Coronary artery (tissue), 2 donors: ENCODE data around the gene CCNG1.
"Not testable (repeated sequence)": the region's sequence is repeated elsewhere in the genome, so short reads cannot be mapped to it uniquely, and the experiment has no call there.

ENCODE experiments used
- DNase-seq: peaks from one replicate; pipeline ENCODE4 v3.0.0-alpha.2; 2017; ENCODE audit warnings: low spot score
- H3K27ac ChIP-seq, 2 donors: fragments of 200-600 bp; sonication (generic); one replicate each; pipeline ENCODE4 v1.5.1; 2016 to 2019
- H3K4me3 ChIP-seq: fragments of 200-600 bp; sonication (generic); 2 replicates; pipeline ENCODE4 v1.5.1; 2016; ENCODE audit warnings: mild to moderate bottlenecking, moderate library complexity
- TF ChIP-seq, protein P1 (sequence below): fragments of 200-600 bp; sonication (generic); IDR thresholded peaks from one replicate; pipeline ENCODE4 v1.5.1; 2019; ENCODE audit warnings: antibody characterized with exemption

The CCNG1 gene, protein sequence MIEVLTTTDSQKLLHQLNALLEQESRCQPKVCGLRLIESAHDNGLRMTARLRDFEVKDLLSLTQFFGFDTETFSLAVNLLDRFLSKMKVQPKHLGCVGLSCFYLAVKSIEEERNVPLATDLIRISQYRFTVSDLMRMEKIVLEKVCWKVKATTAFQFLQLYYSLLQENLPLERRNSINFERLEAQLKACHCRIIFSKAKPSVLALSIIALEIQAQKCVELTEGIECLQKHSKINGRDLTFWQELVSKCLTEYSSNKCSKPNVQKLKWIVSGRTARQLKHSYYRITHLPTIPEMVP

GRCh38 chr5:163437309-163438182 is at the start of gene CCNG1:
TSS of gene CCNG1 (plus strand) at chr5:163437595. CDS start at chr5:163439257, 1,662 bp downstream.
- H3K4me3 ChIP-seq = peak within 1 kb of the TSS; percentile 97
- H3K27ac ChIP-seq = peak within 1 kb of the TSS; percentile 84 to 94
- DNase-seq = peak; percentile 96
- TF ChIP-seq, protein P1, sequence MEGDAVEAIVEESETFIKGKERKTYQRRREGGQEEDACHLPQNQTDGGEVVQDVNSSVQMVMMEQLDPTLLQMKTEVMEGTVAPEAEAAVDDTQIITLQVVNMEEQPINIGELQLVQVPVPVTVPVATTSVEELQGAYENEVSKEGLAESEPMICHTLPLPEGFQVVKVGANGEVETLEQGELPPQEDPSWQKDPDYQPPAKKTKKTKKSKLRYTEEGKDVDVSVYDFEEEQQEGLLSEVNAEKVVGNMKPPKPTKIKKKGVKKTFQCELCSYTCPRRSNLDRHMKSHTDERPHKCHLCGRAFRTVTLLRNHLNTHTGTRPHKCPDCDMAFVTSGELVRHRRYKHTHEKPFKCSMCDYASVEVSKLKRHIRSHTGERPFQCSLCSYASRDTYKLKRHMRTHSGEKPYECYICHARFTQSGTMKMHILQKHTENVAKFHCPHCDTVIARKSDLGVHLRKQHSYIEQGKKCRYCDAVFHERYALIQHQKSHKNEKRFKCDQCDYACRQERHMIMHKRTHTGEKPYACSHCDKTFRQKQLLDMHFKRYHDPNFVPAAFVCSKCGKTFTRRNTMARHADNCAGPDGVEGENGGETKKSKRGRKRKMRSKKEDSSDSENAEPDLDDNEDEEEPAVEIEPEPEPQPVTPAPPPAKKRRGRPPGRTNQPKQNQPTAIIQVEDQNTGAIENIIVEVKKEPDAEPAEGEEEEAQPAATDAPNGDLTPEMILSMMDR = no peak

- TF ChIP-seq, protein P1 = no peak
- no peak for DNase-seq
- no peak overlapping the region for H3K27ac ChIP-seq
- no peak overlapping the region for H3K4me3 ChIP-seq
These were observed 41.6 kb upstream of the CCNG1 start for GRCh38 chr5:163395792-163396191.

DNA sequence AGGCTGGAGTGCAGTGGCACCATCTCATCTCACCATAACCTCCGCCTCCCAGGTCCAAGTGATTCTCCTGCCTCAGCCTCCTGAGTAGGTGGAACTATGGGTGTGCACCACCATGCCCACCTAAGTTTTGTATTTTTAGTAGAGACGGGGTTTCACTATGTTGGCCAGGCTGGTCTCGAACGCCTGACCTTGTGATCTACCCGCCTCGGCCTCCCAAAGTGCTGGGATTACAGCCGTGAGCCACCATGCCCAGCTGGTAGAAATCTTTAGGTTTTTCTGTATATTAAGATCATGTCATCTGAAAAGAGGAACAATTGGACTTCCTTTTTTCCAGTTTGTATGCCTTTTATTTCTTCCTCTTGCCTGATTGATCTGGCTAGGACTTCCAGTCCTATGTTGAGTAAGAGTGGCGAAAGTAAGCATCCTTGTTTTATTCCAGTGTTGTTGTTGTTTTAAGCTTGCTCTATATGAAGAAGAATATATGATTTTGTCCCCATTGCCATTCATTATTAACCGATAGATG is 40.5 kb upstream of the CCNG1 start:
- not testable (repeated sequence) for H3K27ac ChIP-seq, DNase-seq, H3K4me3 ChIP-seq

- no peak for DNase-seq
- Histone ChIP-seq H3K27ac (no peak overlapping the region), H3K4me3 (no peak overlapping the region)
- TF ChIP-seq, protein P1 = no peak
These were observed 40.0 kb upstream of the CCNG1 start for GRCh38 chr5:163397354-163397753.

DNA sequence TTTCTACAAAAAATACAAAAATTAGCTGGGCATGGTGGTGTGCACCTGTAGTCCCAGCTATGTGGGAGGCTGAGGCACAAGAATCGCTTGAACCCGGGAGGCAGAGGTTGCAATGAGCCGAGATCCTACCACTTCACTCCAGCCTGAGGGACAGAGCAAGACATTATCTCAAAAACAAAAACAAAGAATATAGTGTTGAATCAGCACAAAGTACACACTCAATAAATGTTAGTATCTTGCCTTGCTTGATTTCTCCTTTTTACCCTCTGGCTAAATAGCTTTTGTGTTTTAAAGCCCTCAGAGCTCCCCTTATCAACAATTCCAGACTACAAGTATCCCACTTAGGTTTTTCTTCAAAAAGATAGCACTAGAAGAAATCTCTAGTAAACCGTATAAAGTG is 37.5 kb upstream of the CCNG1 start:
- H3K27ac ChIP-seq = no peak overlapping the region
- no peak overlapping the region for H3K4me3 ChIP-seq
- no peak for DNase-seq
- TF ChIP-seq, protein P1 = no peak

- TF ChIP-seq, protein P1 = no peak
- H3K4me3 ChIP-seq = no peak overlapping the region
- no peak overlapping the region for H3K27ac ChIP-seq
- DNase-seq = no peak
These were observed 36.1 kb upstream of the CCNG1 start for GRCh38 chr5:163401271-163401670.

DNA sequence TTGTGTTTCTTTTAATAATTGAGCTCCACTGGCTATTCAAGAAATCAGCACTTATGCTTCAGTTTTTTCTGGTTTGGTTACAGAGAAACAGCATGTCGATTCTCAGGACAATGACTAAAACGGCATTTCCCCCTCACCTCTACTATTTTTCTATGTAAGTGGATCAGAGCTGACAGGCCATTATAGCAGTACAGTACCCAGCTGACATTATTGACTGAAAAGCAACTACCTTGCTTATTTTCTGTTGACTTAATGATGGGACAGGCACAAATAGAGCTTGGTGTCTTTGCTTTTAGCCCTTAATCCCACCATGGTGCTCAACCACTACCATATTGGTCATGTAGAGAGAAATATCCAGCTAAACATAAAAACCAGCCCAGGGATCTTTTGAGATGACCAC is 35.4 kb upstream of the CCNG1 start:
- DNase-seq = no peak
- TF ChIP-seq, protein P1 = no peak
- H3K27ac ChIP-seq = no peak overlapping the region
- H3K4me3 ChIP-seq = no peak overlapping the region
